Pancreas (tissue), 10 donors: ENCODE measurements around the gene MRPL55. TPM values are rescaled to one million over a fixed set of nuclear protein-coding genes. Genes with fewer than 3 reads are reported as not detected.
A peak's percentile ranks its signal among the peaks of the same experiment; 100 is the strongest.

Source experiments
- ATAC-seq, 4 donors: fragments of 200-7000 bp; cut with Tn5 transposase; one replicate each; pipeline versions ENCODE4 v1.8.0 to v1.9.1; 2020; ENCODE audit warnings: mild to moderate bottlenecking in 4 of 4, moderate library complexity in 4 of 4
- DNase-seq, 6 donors: peaks; one replicate each; pipeline ENCODE4 v3.0.0-alpha.2; 2020
- FAIRE-seq: peaks from 2 replicates; lab custom pipeline; 2012; peaks lifted over from hg19 to GRCh38; lab: Jason Lieb, UNC
- H3K27ac ChIP-seq, 4 donors: fragments of 200-600 bp; sonication (generic); 1 replicate in 3 of 4; 2 replicates in 1 of 4; pipeline versions ENCODE4 v1.5.0 to v1.8.0; 2020
- H3K27me3 ChIP-seq, 4 donors: fragments of 200-600 bp; one replicate each; pipeline ENCODE4 v1.8.0; 2021
- H3K36me3 ChIP-seq, 3 donors: fragments of 200-600 bp; sonication (generic) in 1 of 3; one replicate each; pipeline versions ENCODE4 v1.5.0 to v1.8.0; 2020 to 2021
- H3K4me1 ChIP-seq, 3 donors: fragments of 200-600 bp; one replicate each; pipeline ENCODE4 v1.8.0; 2021
- H3K4me3 ChIP-seq, 4 donors: fragments of 200-600 bp; sonication (generic) in 2 of 4; one replicate each; pipeline versions ENCODE4 v1.5.0 to v1.8.0; 2020 to 2021
- H3K9me3 ChIP-seq, 4 donors: fragments of 200-600 bp; one replicate each; pipeline ENCODE4 v1.8.0; 2021
- CTCF ChIP-seq, 4 donors: fragments of 200-600 bp; sonication (generic) in 3 of 4; IDR thresholded peaks; one replicate each; pipeline versions ENCODE4 v1.5.0 to v1.8.0; 2021; ENCODE audit warnings: antibody characterized with exemption in 4 of 4
- WGBS, 2 donors: extraction: QIAGEN DNeasy Blood & Tissue Kit; methylation state at CpG; one replicate each; pipeline ENCODE4 v1.1.7; 2013; 5-methylcytosine and 5-hydroxymethylcytosine counted together
- intact Hi-C, 3 donors: fragments of 100-400 bp; cut with DNase I; formaldehyde crosslinking; loops; one replicate each; pipeline versions ENCODE4 v1.11.1 to v1.14.2; 2022
- polyA plus RNA-seq, 2 donors: library from polyadenylated mRNA; stranded (reverse); fragments of 200-250 nt; gene quantifications; one replicate each; pipeline ENCODE4 v1.2.3, GENCODE V29; 2013
- total RNA-seq, 6 donors: library from RNA; stranded (reverse); fragmentation: NEBNext Ultra II Directional in 4 of 6; extraction: Animal tissue kit (Norgen Biotek cat#: 25700) in 4 of 6; gene quantifications; one replicate each; pipeline versions ENCODE4 v1.2.1 to v1.2.4, GENCODE V29; 2021 to 2023
- donor health status: healthy with polysubstance abuse.
- donor health status: DM: no; HTN: no; CAD: no; lungs with moderate emphysema.
- donor health status: DM: no; HTN: no; CAD: no.
- donor health status: control.
- donor health status: control.
- donor health status: Bipolar disorder and iron deficiency.
- donor health status: DM: yes; HTN: yes; CAD: no.
- donor health status: DM: no; HTN: no; CAD: no.
- donor health status: DM: no; HTN: no; CAD: no.
- donor health status: DM: yes; HTN: yes; CAD: no.

MRPL55 gene
- total and polyA plus RNA-seq, 8 donors = 18.1 to 113 (median 24.0) TPM

GRCh38 chr1:228065543-228066347, 43.4 kb downstream of the MRPL55 start:
- intact Hi-C loops = no loop called here
- Histone ChIP-seq H3K9me3 (no peaks in the 10 kb centered on the region), H3K27ac (no peak overlapping the region), H3K4me1 (no peaks in the 10 kb centered on the region), H3K27me3 (no peaks in the 10 kb centered on the region), H3K4me3 (no peak overlapping the region), H3K36me3 (no peaks in the 10 kb centered on the region)
- WGBS, 2 donors = 67 to 78% methylated on average over 15 of the region's 15 CpGs
- no peak for FAIRE-seq
- TF ChIP-seq CTCF (IDR thresholded peaks at IDR 0.05) = no peak
- ATAC-seq = no peak
- DNase-seq = peak in 2 of 6 donors; percentile 42 to 45

- FAIRE-seq (no peak), ATAC-seq (no peak), DNase-seq (peak in 1 of 6 donors; percentile 67)
- Histone ChIP-seq H3K4me3 (no peak overlapping the region), H3K9me3 (no peaks in the 10 kb centered on the region), H3K4me1 (no peaks in the 10 kb centered on the region), H3K27me3 (no peaks in the 10 kb centered on the region), H3K36me3 (no peaks in the 10 kb centered on the region), H3K27ac (no peak overlapping the region)
- no peak for TF ChIP-seq CTCF (IDR thresholded peaks at IDR 0.05)
- 66 to 74% methylated on average over 14 to 15 of the region's 15 CpGs for WGBS, 2 donors
- intact Hi-C loops = no loop called here
Observed at GRCh38 chr1:228064741-228065542, 44.2 kb downstream of the MRPL55 start.

GRCh38 chr1:228064296-228064695, 44.8 kb downstream of the MRPL55 start:
- no peak for TF ChIP-seq CTCF (IDR thresholded peaks at IDR 0.05)
- no peak overlapping the region for H3K4me3 ChIP-seq
- intact Hi-C loops = no loop called here
- FAIRE-seq (no peak), ATAC-seq (no peak), DNase-seq (peak in 1 of 6 donors; percentile 76)
- H3K9me3 ChIP-seq = no peaks in the 10 kb centered on the region
- no peaks in the 10 kb centered on the region for H3K27me3 ChIP-seq
- no peaks in the 10 kb centered on the region for H3K36me3 ChIP-seq
- H3K27ac ChIP-seq = no peak overlapping the region
- H3K4me1 ChIP-seq = no peaks in the 10 kb centered on the region
- 57 to 59% methylated on average over 7 to 8 of the region's 8 CpGs for WGBS, 2 donors

- Histone ChIP-seq H3K4me1 (no peaks in the 10 kb centered on the region), H3K27me3 (no peaks in the 10 kb centered on the region), H3K27ac (no peak overlapping the region), H3K9me3 (no peaks in the 10 kb centered on the region), H3K4me3 (no peak overlapping the region), H3K36me3 (no peaks in the 10 kb centered on the region)
- DNase-seq (peak in 1 of 6 donors; percentile 73), FAIRE-seq (no peak), ATAC-seq (no peak)
- WGBS, 2 donors = 83 to 86% methylated on average over 15 of the region's 15 CpGs
- TF ChIP-seq CTCF (IDR thresholded peaks at IDR 0.05) = no peak
- intact Hi-C loops = no loop called here
Observed at GRCh38 chr1:228063251-228064191, 45.6 kb downstream of the MRPL55 start.
